Measurements from ENCODE around the gene PHF19. TPM values are rescaled to one million over a fixed set of nuclear protein-coding genes. Genes with fewer than 3 reads are reported as not detected.

PHF19 gene
- total and polyA plus RNA-seq, 10 donors, result 12.6 to 53.0 (median 36.7) TPM

GRCh38 chr9:120807607-120808379 lies 69.2 kb downstream of the PHF19 start:
- H3K4me3 ChIP-seq, result no peak overlapping the region
- H3K27me3 ChIP-seq (replicated peaks in 1 of 7), result no peaks in the 10 kb centered on the region

More at GRCh38 chr9:120807607-120808379, 69.2 kb downstream of the PHF19 start:
- TF ChIP-seq POLR2A (IDR thresholded peaks at IDR 0.05), result no peak
- TF ChIP-seq, protein P1, sequence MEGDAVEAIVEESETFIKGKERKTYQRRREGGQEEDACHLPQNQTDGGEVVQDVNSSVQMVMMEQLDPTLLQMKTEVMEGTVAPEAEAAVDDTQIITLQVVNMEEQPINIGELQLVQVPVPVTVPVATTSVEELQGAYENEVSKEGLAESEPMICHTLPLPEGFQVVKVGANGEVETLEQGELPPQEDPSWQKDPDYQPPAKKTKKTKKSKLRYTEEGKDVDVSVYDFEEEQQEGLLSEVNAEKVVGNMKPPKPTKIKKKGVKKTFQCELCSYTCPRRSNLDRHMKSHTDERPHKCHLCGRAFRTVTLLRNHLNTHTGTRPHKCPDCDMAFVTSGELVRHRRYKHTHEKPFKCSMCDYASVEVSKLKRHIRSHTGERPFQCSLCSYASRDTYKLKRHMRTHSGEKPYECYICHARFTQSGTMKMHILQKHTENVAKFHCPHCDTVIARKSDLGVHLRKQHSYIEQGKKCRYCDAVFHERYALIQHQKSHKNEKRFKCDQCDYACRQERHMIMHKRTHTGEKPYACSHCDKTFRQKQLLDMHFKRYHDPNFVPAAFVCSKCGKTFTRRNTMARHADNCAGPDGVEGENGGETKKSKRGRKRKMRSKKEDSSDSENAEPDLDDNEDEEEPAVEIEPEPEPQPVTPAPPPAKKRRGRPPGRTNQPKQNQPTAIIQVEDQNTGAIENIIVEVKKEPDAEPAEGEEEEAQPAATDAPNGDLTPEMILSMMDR (IDR thresholded peaks at IDR 0.05 in 8 of 11, conservative IDR thresholded peaks at IDR 0.05 in 3 of 11), result no peak
- no peak for TF ChIP-seq POLR2AphosphoS5 (IDR thresholded peaks at IDR 0.05)
- Histone ChIP-seq H3K36me3 (no peaks in the 10 kb centered on the region), H3K9me3 (peaks cover 7 to 80% (median 66%) of the 10 kb centered on the region in 8 donors), H3K27ac (no peak overlapping the region), H3K4me1 (no peaks in the 10 kb centered on the region)
- DNase-seq, result no peak
- intact Hi-C loops (cut with DNase I; ENCODE audit: low total_unique reads), result no loop called here

Other genes with a start within 250 kb of the PHF19 start
- gene MEGF9, start 162.7 kb downstream of the PHF19 start, total RNA-seq, result 10 to 100 TPM; 25.6 to 57.3 (median 39.8) TPM
- gene MEGF9, start 162.7 kb downstream of the PHF19 start, polyA plus RNA-seq, result 1 to 10 TPM; 2.2 to 5.4 (median 3.0) TPM
- 100 to 1,000 TPM in 4 of 7 donors, 10 to 100 TPM in 3; 81.4 to 121 (median 104) TPM for gene FBXW2, start 83.8 kb downstream of the PHF19 start, total RNA-seq
- 10 to 100 TPM in 1 of 3 donors, 1 to 10 TPM in 2; 8.7 to 15.3 (median 8.8) TPM for gene FBXW2, start 83.8 kb downstream of the PHF19 start, polyA plus RNA-seq
- gene PSMD5, start 34.3 kb downstream of the PHF19 start, total RNA-seq, result 10 to 100 TPM; 26.1 to 41.4 (median 34.8) TPM
- gene PSMD5, start 34.3 kb downstream of the PHF19 start, polyA plus RNA-seq, result 10 to 100 TPM in 2 of 3 donors, 1 to 10 TPM in 1; 8.9 to 14.0 (median 11.3) TPM
- 10 to 100 TPM; 11.9 to 29.2 (median 22.4) TPM for gene TRAF1, start 49.6 kb upstream of the PHF19 start, total RNA-seq
- 10 to 100 TPM in 2 of 3 donors, 1 to 10 TPM in 1; 8.6 to 13.0 (median 10.2) TPM for gene TRAF1, start 49.6 kb upstream of the PHF19 start, polyA plus RNA-seq
- 10 to 100 TPM in 1 of 7 donors, 1 to 10 TPM in 6; 2.4 to 10.4 (median 4.3) TPM for gene C5, start 173.1 kb upstream of the PHF19 start, total RNA-seq
- gene C5, start 173.1 kb upstream of the PHF19 start, polyA plus RNA-seq, result 1 to 10 TPM; 1.2 to 1.5 (median 1.3) TPM
- gene CNTRL, start 197.8 kb upstream of the PHF19 start, total RNA-seq, result 10 to 100 TPM; 44.7 to 63.0 (median 54.4) TPM
- gene CNTRL, start 197.8 kb upstream of the PHF19 start, polyA plus RNA-seq, result 10 to 100 TPM; 15.8 to 24.7 (median 20.2) TPM

Measured in spleen (tissue), 11 donors.